H1 (cell line): ENCODE data around the gene RAPGEF5.

Experiments
- ATF2 ChIP-seq: IDR thresholded peaks from 2 replicates; pipeline ENCODE4 v1.6.1; 2012; ENCODE audit warnings: low read length, inconsistent platforms
- CTCF ChIP-seq, 3 experiments: IDR thresholded peaks; 1 replicate in 2 of 3; 2 replicates in 1 of 3; pipeline versions ENCODE4 v1.5.1 to v1.6.1; 2011; ENCODE audit warnings: low read length in 3 of 3, mild to moderate bottlenecking in 3 of 3, inconsistent platforms in 2 of 3, low read depth in 1 of 3, moderate library complexity in 1 of 3; ENCODE audit not compliant: insufficient read depth in 1 of 3; ENCODE audit errors: control extremely low read depth in 1 of 3
- FOSL1 ChIP-seq: IDR thresholded peaks from 2 replicates; pipeline ENCODE4 v1.6.1; 2011; ENCODE audit warnings: mild to moderate bottlenecking, low read depth, low read length, moderate library complexity; ENCODE audit not compliant: insufficient read depth
- HDAC6 ChIP-seq: IDR thresholded peaks from one replicate; pipeline ENCODE4 v1.7.1; 2012; ENCODE audit warnings: low read depth, mild to moderate bottlenecking, inconsistent platforms, low read length, moderate library complexity
- MAX ChIP-seq: IDR thresholded peaks from 2 replicates; pipeline ENCODE4 v1.6.1; 2012; ENCODE audit warnings: inconsistent platforms
- POLR2AphosphoS5 ChIP-seq: IDR thresholded peaks from 2 replicates; pipeline ENCODE4 v1.6.1; 2011; ENCODE audit warnings: low read depth, low read length
- RFX5 ChIP-seq: IDR thresholded peaks from 2 replicates; pipeline ENCODE4 v1.6.1; 2011; ENCODE audit warnings: low read depth, low read length, improper control_type of control experiment, borderline replicate concordance
- TCF12 ChIP-seq: IDR thresholded peaks from 2 replicates; pipeline ENCODE4 v1.6.1; 2011; ENCODE audit warnings: low read depth, mild to moderate bottlenecking, low read length
- YY1 ChIP-seq: IDR thresholded peaks from 2 replicates; pipeline ENCODE4 v1.6.1; 2011; ENCODE audit warnings: low read depth, mild to moderate bottlenecking, low read length
- ZNF274 ChIP-seq: IDR thresholded peaks from 2 replicates; pipeline ENCODE4 v1.7.0; 2012; ENCODE audit warnings: low read length, borderline replicate concordance; ENCODE audit errors: extremely low read depth

GRCh38 chr7:22358820-22359697 lies 2.1 kb upstream of the RAPGEF5 start:
- TF ChIP-seq CTCF (IDR thresholded peaks at IDR 0.05; ENCODE audit: control extremely low read depth in 1 of 3, insufficient read depth in 1 of 3, low read depth in 1 of 3, low read length in 3 of 3) = no peak
- TF ChIP-seq YY1 = no peak
- TF ChIP-seq ATF2 = no peak
- no peak for TF ChIP-seq POLR2AphosphoS5
- no peak for TF ChIP-seq HDAC6
- no peak for TF ChIP-seq MAX
- TF ChIP-seq TCF12 = no peak
- no peak for TF ChIP-seq RFX5
- TF ChIP-seq ZNF274 = no peak
- no peak for TF ChIP-seq FOSL1
